AG04449 (cell line): Measurements from ENCODE around the gene CPT1A.

ENCODE experiments used
- CTCF ChIA-PET: fragments of 350-600 bp; formaldehyde crosslinking; extraction: SDS; loops from one replicate; lab custom pipeline; 2021; ENCODE audit warnings: antibody characterized with exemption; lab: Yijun Ruan, JAX
- POLR2A ChIA-PET: fragments of 400-600, 350-600 bp; formaldehyde crosslinking; extraction: SDS; loops from one replicate; lab custom pipeline; 2020; ENCODE audit warnings: antibody characterized with exemption, inconsistent platforms; lab: Yijun Ruan, JAX
- DNase-seq: peaks from one replicate; pipeline ENCODE4 v3.0.0-alpha.2; 2010; ENCODE audit warnings: low read depth, low spot score
- H3K4me3 ChIP-seq: 2 replicates; pipeline ENCODE4 v1.5.1; 2011; ENCODE audit warnings: low read depth, mild to moderate bottlenecking, control low read depth, low read length
- TF ChIP-seq, protein P1 (sequence below): IDR thresholded peaks from one replicate; pipeline ENCODE4 v1.5.1; 2011; ENCODE audit warnings: mild to moderate bottlenecking, moderate library complexity, low read length, control low read depth, inconsistent platforms; ENCODE audit not compliant: insufficient read depth; ENCODE audit errors: missing control alignments

CPT1A gene

DNA sequence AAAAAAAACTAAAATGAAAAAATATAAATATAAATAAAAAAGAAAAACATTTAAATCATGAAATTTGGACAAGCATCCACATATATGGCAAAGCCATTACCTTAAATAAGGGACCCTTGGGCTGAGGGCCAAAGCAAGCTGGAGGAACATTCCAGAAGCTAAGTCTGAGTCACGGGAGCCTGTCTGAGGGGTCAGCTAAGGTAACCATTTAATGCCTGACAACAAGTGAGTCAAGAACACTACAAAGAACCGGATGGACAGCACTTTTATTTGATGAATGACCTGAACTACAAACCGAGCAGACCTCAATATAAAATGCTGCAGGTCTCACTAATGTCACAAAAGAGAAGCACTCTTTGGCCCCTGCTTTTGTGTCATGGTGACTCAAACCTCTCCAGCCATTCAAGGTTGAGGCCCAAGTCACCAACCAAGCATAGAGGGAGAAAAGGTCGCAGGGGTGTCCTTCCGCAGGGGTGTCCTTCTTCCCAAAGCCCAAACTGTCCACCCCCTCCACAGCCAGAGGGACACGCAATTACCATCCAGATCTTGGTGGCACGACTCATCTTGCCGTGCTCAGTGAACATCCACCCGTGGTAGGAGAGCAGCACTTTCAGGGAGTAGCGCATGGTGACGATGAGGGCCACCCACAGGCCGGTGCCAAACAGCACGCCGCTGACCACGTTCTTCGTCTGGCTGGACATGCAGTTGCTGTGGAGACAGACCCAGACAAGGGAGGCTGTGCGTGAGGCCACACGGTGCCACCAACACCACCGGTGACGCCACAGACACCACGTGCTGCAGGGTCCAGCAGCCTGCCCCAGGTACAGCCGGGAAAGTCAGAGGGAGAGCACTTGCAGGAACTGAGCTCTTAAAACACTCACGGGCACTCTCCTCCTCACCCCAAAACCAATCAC lies 34.5 kb downstream of the CPT1A start:
- TF ChIP-seq, protein P1, sequence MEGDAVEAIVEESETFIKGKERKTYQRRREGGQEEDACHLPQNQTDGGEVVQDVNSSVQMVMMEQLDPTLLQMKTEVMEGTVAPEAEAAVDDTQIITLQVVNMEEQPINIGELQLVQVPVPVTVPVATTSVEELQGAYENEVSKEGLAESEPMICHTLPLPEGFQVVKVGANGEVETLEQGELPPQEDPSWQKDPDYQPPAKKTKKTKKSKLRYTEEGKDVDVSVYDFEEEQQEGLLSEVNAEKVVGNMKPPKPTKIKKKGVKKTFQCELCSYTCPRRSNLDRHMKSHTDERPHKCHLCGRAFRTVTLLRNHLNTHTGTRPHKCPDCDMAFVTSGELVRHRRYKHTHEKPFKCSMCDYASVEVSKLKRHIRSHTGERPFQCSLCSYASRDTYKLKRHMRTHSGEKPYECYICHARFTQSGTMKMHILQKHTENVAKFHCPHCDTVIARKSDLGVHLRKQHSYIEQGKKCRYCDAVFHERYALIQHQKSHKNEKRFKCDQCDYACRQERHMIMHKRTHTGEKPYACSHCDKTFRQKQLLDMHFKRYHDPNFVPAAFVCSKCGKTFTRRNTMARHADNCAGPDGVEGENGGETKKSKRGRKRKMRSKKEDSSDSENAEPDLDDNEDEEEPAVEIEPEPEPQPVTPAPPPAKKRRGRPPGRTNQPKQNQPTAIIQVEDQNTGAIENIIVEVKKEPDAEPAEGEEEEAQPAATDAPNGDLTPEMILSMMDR: no peak
- H3K4me3 ChIP-seq: no peak overlapping the region
- peak; percentile 45 for DNase-seq
- ChIA-PET CTCF (interaction anchor here (0.9 to 3.8 kb wide), 2 partner anchors 8 to 82 kb away, joined by 3 to 23 read pairs; no protein-coding TSS in a partner anchor), POLR2A (no interaction called here)

DNA sequence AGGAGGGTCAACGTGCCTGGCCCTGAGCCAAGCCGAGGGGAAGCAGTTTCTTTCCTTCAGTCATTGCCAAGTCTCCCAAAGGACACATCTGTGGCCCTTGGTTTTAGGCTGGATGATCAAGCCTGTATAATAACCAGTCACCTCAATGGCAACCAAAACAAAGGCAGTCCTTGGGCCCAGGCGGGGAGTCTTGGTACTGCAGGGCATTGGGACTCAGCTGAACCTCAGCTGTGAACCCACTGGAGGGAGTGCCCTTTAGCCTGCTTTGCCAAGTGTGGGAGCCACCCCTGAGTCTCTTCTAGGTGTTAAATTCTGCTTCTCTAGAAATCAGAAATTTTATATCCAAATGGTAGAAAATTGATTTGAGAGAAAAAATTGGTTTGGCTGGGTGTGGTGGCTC lies 36.9 kb downstream of the CPT1A start:
- POLR2A ChIA-PET: no interaction called here
- TF ChIP-seq, protein P1: no peak
- CTCF ChIA-PET: no interaction called here
- no peak overlapping the region for H3K4me3 ChIP-seq
- DNase-seq: no peak

DNA sequence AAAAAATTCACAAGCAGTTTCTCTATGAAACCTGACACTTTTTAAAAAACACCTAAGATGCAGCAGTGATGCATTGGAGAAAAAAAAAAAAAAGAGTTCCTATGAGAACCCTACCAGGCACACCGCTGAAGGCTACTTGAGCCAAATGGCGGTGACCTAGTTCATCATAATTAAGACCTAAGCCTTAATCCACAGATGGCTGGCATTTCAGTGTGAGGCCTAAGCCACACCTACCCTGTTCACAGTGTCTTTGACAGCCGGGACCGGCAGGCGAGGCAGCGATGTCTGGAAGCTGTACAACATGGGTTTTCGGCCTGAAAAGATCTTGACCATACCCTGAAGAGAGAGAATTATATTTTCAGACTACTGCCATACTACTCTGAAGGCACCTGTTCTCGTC lies 38.0 kb downstream of the CPT1A start:
- no peak for DNase-seq
- CTCF ChIA-PET: interaction anchor here (5.1 kb wide), 1 partner anchor 87 kb away, joined by 19 read pairs; no protein-coding TSS in a partner anchor

DNA sequence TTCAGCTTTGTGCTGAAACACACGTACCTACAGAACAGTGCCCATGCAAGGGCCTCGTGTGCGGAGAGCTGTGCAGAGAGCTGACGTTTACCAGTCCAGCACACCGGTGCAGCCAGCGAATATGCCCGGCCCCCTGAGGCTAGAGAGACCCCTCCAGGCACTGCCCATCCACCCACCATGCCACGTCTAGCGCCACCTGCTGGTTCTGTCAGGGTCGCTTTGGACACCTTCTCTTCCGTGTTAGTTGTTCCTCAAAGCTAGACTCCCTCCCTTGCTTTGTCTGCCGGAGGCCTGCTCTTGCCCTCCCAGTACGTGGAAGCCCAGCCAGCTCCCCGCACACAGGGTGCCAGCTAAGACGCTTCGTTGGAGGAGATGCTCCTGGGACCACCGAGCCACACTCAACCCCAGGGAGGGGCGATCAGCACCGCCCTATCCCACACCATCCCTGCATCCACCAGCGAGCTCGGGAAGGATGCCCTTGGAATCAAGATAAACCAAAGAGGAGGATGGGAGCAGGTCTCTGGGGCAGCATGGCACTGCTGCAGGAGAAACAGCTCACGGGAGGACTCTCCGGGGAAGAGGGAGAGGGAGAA lies 43.4 kb downstream of the CPT1A start:
- no peak for DNase-seq
- POLR2A ChIA-PET: no interaction called here
- CTCF ChIA-PET: interaction anchor here (0.6 to 3.2 kb wide), 18 partner anchors 8 to 203 kb away, joined by 3 to 23 read pairs (median 4); no protein-coding TSS in a partner anchor
- no peak overlapping the region for H3K4me3 ChIP-seq
- TF ChIP-seq, protein P1: peak; percentile 69

More for the DNA sequence above, 38.0 kb downstream of the CPT1A start:
- TF ChIP-seq, protein P1: no peak
- H3K4me3 ChIP-seq: no peak overlapping the region
- POLR2A ChIA-PET: no interaction called here

DNA sequence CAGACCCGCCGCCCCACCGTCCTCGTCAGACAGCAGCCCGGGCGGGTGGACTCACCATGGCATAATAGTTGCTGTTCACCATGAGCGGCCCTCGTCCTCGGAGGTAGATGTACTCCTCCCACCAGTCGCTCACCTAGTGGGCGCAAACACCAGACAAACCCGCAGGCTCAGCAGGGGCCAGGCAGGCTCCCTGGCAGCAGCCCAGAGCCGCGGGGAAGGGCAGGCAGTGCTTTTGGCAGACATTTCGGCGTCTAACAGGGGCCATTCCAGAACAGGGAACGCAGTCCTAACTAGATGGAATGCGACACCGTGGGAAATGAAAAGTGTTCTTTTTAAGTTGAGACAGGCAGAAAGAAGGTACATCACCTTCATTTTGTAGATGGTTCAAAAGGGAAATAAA lies 44.9 kb downstream of the CPT1A start:
- no peak overlapping the region for H3K4me3 ChIP-seq
- CTCF ChIA-PET: interaction anchor here (0.6 kb wide), 1 partner anchor 189 kb away, joined by 3 read pairs; no protein-coding TSS in a partner anchor
- POLR2A ChIA-PET: no interaction called here
- TF ChIP-seq, protein P1: no peak
- no peak for DNase-seq
